Measurements from ENCODE around the gene EMILIN2. TPM values are rescaled to one million over a fixed set of nuclear protein-coding genes. Genes with fewer than 3 reads are reported as not detected.

Gene EMILIN2
- total and polyA plus RNA-seq, 2 donors (not counting 1 experiment from before 2014, with no cell fraction given): 2.5 to 48.2 TPM

DNA sequence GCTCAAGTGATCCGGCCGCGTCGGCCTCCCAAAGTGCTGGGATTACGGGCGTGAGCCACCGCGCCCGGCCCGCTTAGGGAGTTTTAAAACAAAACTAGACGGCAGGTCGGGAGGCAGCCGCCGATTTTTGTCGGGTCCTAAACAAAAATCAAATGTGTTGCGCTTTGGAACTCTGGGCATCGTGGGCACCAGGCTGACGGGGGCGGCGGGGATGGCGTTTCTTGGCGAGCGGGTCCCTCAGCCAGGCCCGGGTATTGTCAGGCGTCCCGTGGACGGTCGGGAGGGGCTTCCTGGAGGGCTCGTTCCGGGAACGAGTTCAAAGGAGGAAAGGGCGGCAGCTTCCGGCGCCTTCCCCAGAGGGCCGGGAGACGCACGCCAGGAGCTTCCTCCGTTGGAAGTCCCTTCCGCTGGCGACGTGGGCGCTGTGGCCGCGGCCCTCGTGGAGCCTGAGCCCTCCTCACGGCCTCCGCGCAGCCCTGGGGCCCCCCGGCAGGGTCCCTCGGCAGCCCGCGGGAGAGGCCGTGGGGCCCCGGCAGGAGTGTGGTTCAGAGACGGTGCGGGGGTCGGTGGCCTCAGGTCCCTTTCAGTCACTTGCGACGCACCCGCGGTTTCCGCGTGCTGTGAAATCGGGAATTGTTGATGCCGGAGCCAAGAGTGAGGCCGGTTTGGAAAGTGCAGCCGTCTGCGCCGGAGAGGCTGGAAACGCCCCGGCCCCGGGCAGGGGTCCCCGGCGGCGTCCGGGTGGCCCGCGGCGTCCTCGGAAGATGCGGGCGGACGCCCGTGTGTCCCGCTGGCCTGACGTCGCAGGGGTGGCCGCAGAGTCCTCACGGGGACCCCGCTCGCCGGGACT, 59.3 kb downstream of the EMILIN2 start:
- H3K4me1 Mint-ChIP-seq: peaks cover 16% of the 10 kb centered on the region
- H3K4me2 ChIP-seq (replicated peaks; ENCODE audit: low read depth, low read length, poor library complexity, severe bottlenecking): peak overlapping the region; percentile 98
- H4K20me1 ChIP-seq (ENCODE audit: control insufficient read depth, insufficient read depth, low read length, poor library complexity, severe bottlenecking): no peaks in the 10 kb centered on the region
- H3K9ac ChIP-seq (ENCODE audit: low read length): peak overlapping the region; percentile 62
- peak overlapping the region; percentile 22 for H3K27ac Mint-ChIP-seq
- DNase-seq (no peak), ATAC-seq (ENCODE audit: low read depth) (peak; percentile 19)
- ChIA-PET POLR2A (no interaction called here), CTCF (interaction anchor here (0.9 kb wide), 1 partner anchor 30 kb away, joined by 4 read pairs; no protein-coding TSS in a partner anchor)
- no peaks in the 10 kb centered on the region for H3K9me3 Mint-ChIP-seq (ENCODE audit: insufficient read depth)
- 8% methylated on average over 92 of the region's 92 CpGs for WGBS (ENCODE audit: insufficient coverage)
- no peaks in the 10 kb centered on the region for H3K79me2 ChIP-seq (ENCODE audit: control insufficient read depth, insufficient read depth, low read length)
- H2AFZ ChIP-seq (ENCODE audit: insufficient read depth, low read depth, low read length, poor library complexity, severe bottlenecking): peak overlapping the region; percentile 81
- peak overlapping the region in 1 of 2 donors; percentile 44 for H3K27ac ChIP-seq (ENCODE audit: low read length in 2 of 2)
- peak overlapping the region in 4 of 5 experiments; percentile 48 to 77 (median 68) for H3K4me3 ChIP-seq (ENCODE audit: control extremely low read depth in 1 of 5, extremely low read depth in 1 of 5, insufficient read depth in 1 of 5, low read depth in 2 of 5, low read length in 4 of 5)
- H3K36me3 ChIP-seq (replicated peaks in 1 of 2; ENCODE audit: control extremely low read depth in 1 of 2, control insufficient read depth in 1 of 2, extremely low read depth in 1 of 2, insufficient read depth in 2 of 2, low read length in 1 of 2): no peaks in the 10 kb centered on the region
- H3K27me3 Mint-ChIP-seq: no peaks in the 10 kb centered on the region
- intact Hi-C loops (cut with micrococcal nuclease): loop anchor here (5.0 to 10.0 kb wide), 2 partner anchors 59 to 101 kb away; partner anchors contain the start of gene EMILIN2
- H3K4me1 ChIP-seq (ENCODE audit: control insufficient read depth in 2 of 2, insufficient read depth in 2 of 2, low read length in 2 of 2): peaks cover 4 to 17% of the 10 kb centered on the region in 2 donors
- peaks cover 0 to 4% (median 0%) of the 10 kb centered on the region in 3 donors for H3K9me3 ChIP-seq (ENCODE audit: control extremely low read depth in 1 of 3, control insufficient read depth in 2 of 3, insufficient read depth in 1 of 3, low read length in 2 of 3)
- H3K4me3 Mint-ChIP-seq: peak overlapping the region; percentile 83
- TF ChIP-seq EZH2 (IDR thresholded peaks at IDR 0.05; ENCODE audit: borderline replicate concordance, insufficient read depth, low read depth, low read length, poor library complexity, severe bottlenecking): no peak
- TF ChIP-seq CTCF (IDR thresholded peaks at IDR 0.05): no peak
- peaks cover 0 to 5% (median 2%) of the 10 kb centered on the region in 4 experiments for H3K27me3 ChIP-seq (replicated peaks in 1 of 4; ENCODE audit: control extremely low read depth in 1 of 4, control insufficient read depth in 3 of 4, insufficient read depth in 4 of 4, low read length in 3 of 4)
